Measurements from ENCODE around the gene TMEM245. TPM values are rescaled to one million over a fixed set of nuclear protein-coding genes. Genes with fewer than 3 reads are reported as not detected.

The TMEM245 gene
- total RNA-seq, 2 experiments from 2014 or later: 22.0 to 36.1 TPM

GRCh38 chr9:109122726-109123621 lies 3.2 kb upstream of the TMEM245 start:
- intact Hi-C loops (cut with micrococcal nuclease; ENCODE audit: unreplicated experiment): no loop called here
- peak; percentile 37 for DNase-seq (ENCODE audit: low spot score)
- ChIA-PET POLR2A (interaction anchor here (0.6 kb wide), 1 partner anchor 211 kb away, joined by 3 read pairs; no protein-coding TSS in a partner anchor), CTCF (ENCODE audit: unreplicated experiment) (no interaction called here)
- TF ChIP-seq, protein P1, sequence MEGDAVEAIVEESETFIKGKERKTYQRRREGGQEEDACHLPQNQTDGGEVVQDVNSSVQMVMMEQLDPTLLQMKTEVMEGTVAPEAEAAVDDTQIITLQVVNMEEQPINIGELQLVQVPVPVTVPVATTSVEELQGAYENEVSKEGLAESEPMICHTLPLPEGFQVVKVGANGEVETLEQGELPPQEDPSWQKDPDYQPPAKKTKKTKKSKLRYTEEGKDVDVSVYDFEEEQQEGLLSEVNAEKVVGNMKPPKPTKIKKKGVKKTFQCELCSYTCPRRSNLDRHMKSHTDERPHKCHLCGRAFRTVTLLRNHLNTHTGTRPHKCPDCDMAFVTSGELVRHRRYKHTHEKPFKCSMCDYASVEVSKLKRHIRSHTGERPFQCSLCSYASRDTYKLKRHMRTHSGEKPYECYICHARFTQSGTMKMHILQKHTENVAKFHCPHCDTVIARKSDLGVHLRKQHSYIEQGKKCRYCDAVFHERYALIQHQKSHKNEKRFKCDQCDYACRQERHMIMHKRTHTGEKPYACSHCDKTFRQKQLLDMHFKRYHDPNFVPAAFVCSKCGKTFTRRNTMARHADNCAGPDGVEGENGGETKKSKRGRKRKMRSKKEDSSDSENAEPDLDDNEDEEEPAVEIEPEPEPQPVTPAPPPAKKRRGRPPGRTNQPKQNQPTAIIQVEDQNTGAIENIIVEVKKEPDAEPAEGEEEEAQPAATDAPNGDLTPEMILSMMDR (conservative IDR thresholded peaks at IDR 0.05; ENCODE audit: low read length): no peak
- no peak for TF ChIP-seq EZH2phosphoT487 (IDR thresholded peaks at IDR 0.05; ENCODE audit: borderline replicate concordance, low read depth, low read length)
- peak overlapping the region; percentile 13; the same call in 1 of the 2 replicates for H3K4me2 ChIP-seq (ENCODE audit: low read length)
- H3K9me3 ChIP-seq (ENCODE audit: low read length): no peaks in the 10 kb centered on the region
- H3K36me3 ChIP-seq (ENCODE audit: insufficient read depth, low read length): peaks cover 7% of the 10 kb centered on the region
- H3K27ac ChIP-seq (ENCODE audit: low read depth, low read length, poor library complexity, severe bottlenecking): no peak overlapping the region
- H3K79me2 ChIP-seq (ENCODE audit: insufficient read depth, low read depth, low read length): peaks cover 18% of the 10 kb centered on the region
- peak overlapping the region; percentile 82 for H2AFZ ChIP-seq (ENCODE audit: low read length)
- peaks cover 25% of the 10 kb centered on the region for H3K4me1 ChIP-seq (ENCODE audit: insufficient read depth, low read length, poor library complexity, severe bottlenecking)
- BruUV-seq (replicated peaks): no TSS peak
- no peak overlapping the region for H3K4me3 ChIP-seq (ENCODE audit: low read depth, low read length, poor library complexity, severe bottlenecking)
- H4K20me1 ChIP-seq (ENCODE audit: insufficient read depth, low read length): peaks cover 12% of the 10 kb centered on the region; the same call in 1 of the 2 replicates
- no peaks in the 10 kb centered on the region for H3K9me2 ChIP-seq (ENCODE audit: insufficient read depth, low read length)

- Histone ChIP-seq H4K20me1 (ENCODE audit: insufficient read depth, low read length) (peaks cover 21% of the 10 kb centered on the region; the same call in 1 of the 2 replicates), H3K79me2 (ENCODE audit: insufficient read depth, low read depth, low read length) (peaks cover 34% of the 10 kb centered on the region), H3K9me3 (ENCODE audit: low read length) (no peaks in the 10 kb centered on the region), H3K27ac (ENCODE audit: low read depth, low read length, poor library complexity, severe bottlenecking) (no peak overlapping the region), H3K4me3 (ENCODE audit: low read depth, low read length, poor library complexity, severe bottlenecking) (no peak overlapping the region), H3K4me1 (ENCODE audit: insufficient read depth, low read length, poor library complexity, severe bottlenecking) (peaks cover 39% of the 10 kb centered on the region), H2AFZ (ENCODE audit: low read length) (peak overlapping the region; percentile 95; the same call in 1 of the 2 replicates), H3K9me2 (ENCODE audit: insufficient read depth, low read length) (no peaks in the 10 kb centered on the region), H3K36me3 (ENCODE audit: insufficient read depth, low read length) (peaks cover 23% of the 10 kb centered on the region), H3K4me2 (ENCODE audit: low read length) (peak overlapping the region; percentile 63; the same call in 1 of the 2 replicates)
- no TSS peak for BruUV-seq (replicated peaks)
- ChIA-PET POLR2A (interaction anchor here (1.2 kb wide), 1 partner anchor 13 kb away, joined by 3 read pairs; no protein-coding TSS in a partner anchor), CTCF (ENCODE audit: unreplicated experiment) (no interaction called here)
- TF ChIP-seq, protein P1 (conservative IDR thresholded peaks at IDR 0.05; ENCODE audit: low read length): no peak
- no peak for TF ChIP-seq EZH2phosphoT487 (IDR thresholded peaks at IDR 0.05; ENCODE audit: borderline replicate concordance, low read depth, low read length)
- intact Hi-C loops (cut with micrococcal nuclease; ENCODE audit: unreplicated experiment): no loop called here
- no peak for DNase-seq (ENCODE audit: low spot score)
These were observed 1.6 kb upstream of the TMEM245 start for GRCh38 chr9:109121232-109121796.

Data from OCI-LY7 (cell line).